Measurements from ENCODE around the gene DENND1A.

Gene DENND1A

DNA sequence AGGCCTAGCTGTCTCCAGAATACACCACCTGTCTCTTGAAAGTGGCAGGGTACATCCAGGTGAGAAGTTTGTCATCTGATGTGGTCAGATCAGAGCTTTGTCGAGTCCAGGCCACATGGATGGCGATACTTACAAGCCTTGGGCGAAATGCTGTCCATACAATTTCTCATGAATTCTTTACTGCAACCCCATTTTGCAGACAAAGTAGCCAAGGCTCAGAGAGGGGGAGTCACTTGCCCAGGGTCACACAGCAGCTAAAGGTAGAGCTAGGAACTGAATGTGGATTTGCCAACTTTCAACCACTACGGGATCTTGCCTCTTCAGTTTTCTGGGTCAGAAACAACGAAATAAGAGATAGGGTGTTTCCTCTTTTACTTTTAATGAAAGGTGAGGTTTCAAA, 538.7 kb downstream of the DENND1A start:
- POLR2A ChIA-PET, result no interaction called here
- DNase-seq (ENCODE audit: extremely low spot score), result no peak
- TF ChIP-seq LEF1 (IDR thresholded peaks at IDR 0.05; ENCODE audit: borderline replicate concordance) (no peak), FOXA1 (IDR thresholded peaks at IDR 0.05) (no peak), L3MBTL2 (conservative IDR thresholded peaks at IDR 0.05) (no peak), ZNF384 (IDR thresholded peaks at IDR 0.05) (no peak), ELF4 (IDR thresholded peaks at IDR 0.05) (no peak), CTBP1 (IDR thresholded peaks at IDR 0.05; ENCODE audit: borderline replicate concordance) (no peak), FOXM1 (IDR thresholded peaks at IDR 0.05; ENCODE audit: borderline replicate concordance) (no peak)
- CTCF ChIA-PET, result no interaction called here

DNA sequence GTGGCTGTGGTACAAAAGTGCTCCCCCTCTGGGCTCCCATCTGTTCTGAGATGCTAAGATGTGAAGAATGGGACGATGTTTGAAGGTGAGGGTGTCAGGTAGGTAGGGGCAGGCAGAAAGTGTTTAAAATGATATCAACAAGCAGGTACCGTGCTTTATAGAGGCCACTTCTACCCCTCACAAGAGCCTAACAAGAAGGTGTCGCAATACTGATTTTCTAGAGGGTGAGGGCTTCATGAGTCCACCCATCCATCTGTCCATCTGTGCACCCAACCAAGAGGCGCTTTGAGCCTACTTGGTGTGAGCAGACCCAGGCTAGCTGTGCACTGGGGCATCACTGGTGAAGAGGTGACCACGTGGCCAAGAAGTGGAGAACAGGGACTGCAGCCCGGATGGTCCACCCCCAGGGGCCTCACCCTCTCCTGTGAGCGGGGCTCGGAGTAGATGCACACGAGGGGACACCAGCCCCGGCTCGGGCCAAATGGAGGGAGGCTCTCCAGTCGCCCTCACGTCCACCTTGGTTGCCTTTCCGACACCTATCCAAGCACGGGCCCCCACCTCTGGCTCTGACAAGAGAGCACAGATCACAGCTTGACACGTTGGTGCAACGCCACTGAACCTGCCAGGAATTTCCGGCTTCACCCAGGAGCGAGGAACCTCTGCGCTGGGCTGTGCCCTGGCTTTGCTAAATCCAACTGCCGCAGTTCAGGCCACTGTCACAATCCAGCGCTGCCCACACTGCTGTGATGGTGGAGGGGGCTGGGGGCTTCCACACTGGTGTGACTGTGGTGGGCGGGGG, 539.4 kb downstream of the DENND1A start:
- ChIA-PET POLR2A (no interaction called here), CTCF (interaction anchor here (0.6 kb wide), 1 partner anchor 173 kb away, joined by 3 read pairs; no protein-coding TSS in a partner anchor)
- DNase-seq (ENCODE audit: extremely low spot score), result no peak
- TF ChIP-seq TARDBP (IDR thresholded peaks at IDR 0.05) (no peak), FOXA1 (IDR thresholded peaks at IDR 0.05) (no peak), ZNF384 (IDR thresholded peaks at IDR 0.05) (no peak)

DNA sequence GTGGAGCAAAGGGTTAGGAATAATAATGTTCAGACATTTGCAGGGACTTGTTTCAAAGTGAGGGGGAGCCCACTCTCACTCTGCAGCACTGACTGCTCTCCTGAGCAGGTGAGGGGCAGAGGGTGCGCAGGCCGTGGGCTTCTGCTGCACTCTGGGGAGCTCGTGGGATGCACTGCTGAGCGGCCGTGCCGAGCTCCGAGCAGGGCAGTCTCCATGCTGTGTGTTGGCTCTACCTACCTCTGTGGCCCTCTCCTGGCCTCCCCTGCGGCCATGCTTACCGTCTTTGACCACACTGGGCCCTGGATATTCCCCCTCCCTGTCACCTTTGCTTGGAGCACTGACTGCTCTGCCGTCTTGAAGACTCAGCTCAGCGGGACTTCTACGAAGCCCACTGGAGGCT, 540.2 kb downstream of the DENND1A start:
- no peak for TF ChIP-seq TARDBP (IDR thresholded peaks at IDR 0.05)
- TF ChIP-seq SUZ12 (IDR thresholded peaks at IDR 0.05), result no peak
- TF ChIP-seq ARNT (IDR thresholded peaks at IDR 0.05), result no peak
- TF ChIP-seq, protein P1, sequence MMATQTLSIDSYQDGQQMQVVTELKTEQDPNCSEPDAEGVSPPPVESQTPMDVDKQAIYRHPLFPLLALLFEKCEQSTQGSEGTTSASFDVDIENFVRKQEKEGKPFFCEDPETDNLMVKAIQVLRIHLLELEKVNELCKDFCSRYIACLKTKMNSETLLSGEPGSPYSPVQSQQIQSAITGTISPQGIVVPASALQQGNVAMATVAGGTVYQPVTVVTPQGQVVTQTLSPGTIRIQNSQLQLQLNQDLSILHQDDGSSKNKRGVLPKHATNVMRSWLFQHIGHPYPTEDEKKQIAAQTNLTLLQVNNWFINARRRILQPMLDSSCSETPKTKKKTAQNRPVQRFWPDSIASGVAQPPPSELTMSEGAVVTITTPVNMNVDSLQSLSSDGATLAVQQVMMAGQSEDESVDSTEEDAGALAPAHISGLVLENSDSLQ (IDR thresholded peaks at IDR 0.05), result no peak
- TF ChIP-seq ZNF384 (IDR thresholded peaks at IDR 0.05), result no peak
- no peak for TF ChIP-seq HDGF (IDR thresholded peaks at IDR 0.05; ENCODE audit: borderline replicate concordance)
- no peak for TF ChIP-seq ELF4 (IDR thresholded peaks at IDR 0.05)
- no peak for TF ChIP-seq FOXM1 (IDR thresholded peaks at IDR 0.05; ENCODE audit: borderline replicate concordance)
- TF ChIP-seq LEF1 (IDR thresholded peaks at IDR 0.05; ENCODE audit: borderline replicate concordance), result no peak
- TF ChIP-seq CTBP1 (IDR thresholded peaks at IDR 0.05; ENCODE audit: borderline replicate concordance), result no peak
- TF ChIP-seq FOXA1 (IDR thresholded peaks at IDR 0.05), result no peak
- TF ChIP-seq BHLHE40 (IDR thresholded peaks at IDR 0.05; ENCODE audit: borderline replicate concordance), result no peak
- TF ChIP-seq FOXK2 (IDR thresholded peaks at IDR 0.05), result no peak
- no peak for DNase-seq (ENCODE audit: extremely low spot score)
- POLR2A ChIA-PET, result no interaction called here
- CTCF ChIA-PET, result interaction anchor here (0.6 kb wide), 1 partner anchor 172 kb away, joined by 3 read pairs; no protein-coding TSS in a partner anchor

DNA sequence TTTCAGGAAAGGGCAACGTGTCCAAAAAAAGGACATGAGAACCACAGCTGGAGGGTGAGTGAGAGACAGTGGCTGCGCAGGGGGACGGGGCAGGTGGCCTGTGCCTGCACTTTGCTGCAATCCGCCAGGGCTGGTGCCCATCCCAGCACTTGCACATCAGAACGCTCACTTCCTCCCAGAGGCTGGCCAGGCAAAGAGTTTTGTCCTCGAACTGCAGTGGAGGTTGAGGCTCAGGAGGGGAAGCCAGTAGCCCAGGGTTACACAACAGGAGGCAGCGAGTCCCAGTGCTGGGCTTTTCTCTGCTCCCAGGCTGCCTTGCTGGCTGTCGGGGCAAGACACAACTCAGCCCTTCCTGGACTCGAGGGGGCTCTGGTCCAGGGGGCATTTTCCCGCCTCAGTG, 540.9 kb downstream of the DENND1A start:
- CTCF ChIA-PET, result no interaction called here
- POLR2A ChIA-PET, result no interaction called here
- TF ChIP-seq SUZ12 (IDR thresholded peaks at IDR 0.05), result no peak
- no peak for TF ChIP-seq SP1 (IDR thresholded peaks at IDR 0.05)
- no peak for TF ChIP-seq LEF1 (IDR thresholded peaks at IDR 0.05; ENCODE audit: borderline replicate concordance)
- TF ChIP-seq FOXM1 (IDR thresholded peaks at IDR 0.05; ENCODE audit: borderline replicate concordance), result no peak
- TF ChIP-seq ZNF384 (IDR thresholded peaks at IDR 0.05), result no peak
- TF ChIP-seq L3MBTL2 (conservative IDR thresholded peaks at IDR 0.05), result no peak
- TF ChIP-seq, protein P1 (IDR thresholded peaks at IDR 0.05), result no peak
- no peak for TF ChIP-seq HDGF (IDR thresholded peaks at IDR 0.05; ENCODE audit: borderline replicate concordance)
- TF ChIP-seq FOXA1 (IDR thresholded peaks at IDR 0.05), result no peak
- TF ChIP-seq NFRKB (IDR thresholded peaks at IDR 0.05), result no peak
- no peak for TF ChIP-seq BHLHE40 (IDR thresholded peaks at IDR 0.05; ENCODE audit: borderline replicate concordance)
- TF ChIP-seq FOXK2 (IDR thresholded peaks at IDR 0.05), result no peak
- no peak for TF ChIP-seq ELF4 (IDR thresholded peaks at IDR 0.05)
- no peak for TF ChIP-seq ARNT (IDR thresholded peaks at IDR 0.05)
- TF ChIP-seq TARDBP (IDR thresholded peaks at IDR 0.05), result no peak
- no peak for TF ChIP-seq CTBP1 (IDR thresholded peaks at IDR 0.05; ENCODE audit: borderline replicate concordance)
- no peak for DNase-seq (ENCODE audit: extremely low spot score)

DNA sequence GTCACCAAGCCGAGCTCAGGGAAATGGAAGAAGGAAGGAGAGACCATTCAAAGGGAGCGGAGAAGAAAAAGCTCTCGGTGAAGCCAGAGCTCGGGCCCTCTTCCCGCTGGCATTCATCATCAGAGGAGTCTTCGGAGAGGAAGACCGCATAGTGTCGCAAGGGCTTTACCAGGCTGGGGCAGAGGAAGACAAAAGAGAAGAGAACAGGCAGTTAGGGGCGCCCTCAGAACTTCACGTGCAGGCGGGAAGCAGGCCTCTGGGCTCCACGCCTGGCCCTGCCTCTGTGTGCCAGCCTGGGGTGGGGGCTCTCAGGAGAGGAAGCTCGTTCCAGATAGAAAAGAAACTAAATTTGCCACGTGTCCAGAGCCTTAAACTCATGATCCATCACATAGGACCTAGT, 542.2 kb downstream of the DENND1A start:
- DNase-seq (ENCODE audit: extremely low spot score), result no peak
- TF ChIP-seq FOXK2 (IDR thresholded peaks at IDR 0.05), result no peak
- TF ChIP-seq FOXA1 (IDR thresholded peaks at IDR 0.05), result no peak
- no peak for TF ChIP-seq NFRKB (IDR thresholded peaks at IDR 0.05)
- no peak for TF ChIP-seq L3MBTL2 (conservative IDR thresholded peaks at IDR 0.05)
- POLR2A ChIA-PET, result no interaction called here
- CTCF ChIA-PET, result interaction anchor here (1.3 kb wide), 1 partner anchor 32 kb away, joined by 4 read pairs; no protein-coding TSS in a partner anchor

DNA sequence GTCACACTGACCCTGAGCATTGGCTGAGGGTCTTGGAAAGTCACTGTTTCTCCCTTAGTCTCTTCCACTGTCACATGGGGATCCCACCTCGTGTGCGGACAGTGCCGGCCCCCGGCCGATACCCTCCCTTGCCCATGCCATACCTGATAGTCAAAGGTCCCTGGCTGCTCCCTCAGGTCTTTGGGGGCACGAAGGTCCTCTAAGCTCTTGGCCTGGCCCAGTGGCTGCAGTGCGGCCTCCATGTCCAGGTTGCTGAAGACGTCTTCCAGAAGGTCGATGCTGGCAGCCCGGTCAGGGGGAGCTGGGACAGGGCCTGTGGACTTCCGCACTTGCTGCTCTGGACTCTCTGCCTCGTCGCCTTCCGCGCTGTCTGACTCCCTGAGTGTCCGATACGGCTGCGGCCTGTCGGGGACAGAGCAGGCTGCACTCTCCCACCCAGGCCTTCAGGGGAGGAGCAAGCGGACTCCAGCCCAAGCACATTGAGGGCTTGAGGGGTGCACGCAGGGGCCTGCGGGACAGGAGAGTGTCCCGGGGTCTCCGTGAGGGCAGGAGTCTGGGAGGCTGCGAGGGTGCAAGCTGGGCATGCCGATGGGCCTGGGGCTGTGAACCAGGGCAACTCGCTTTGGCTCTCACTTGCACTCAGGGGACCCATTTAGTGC, 546.3 kb downstream of the DENND1A start:
- CTCF ChIA-PET, result interaction anchor here (2.7 kb wide), 1 partner anchor 28 kb away, joined by 20 read pairs; the partner anchor contains the start of gene CRB2
- DNase-seq (ENCODE audit: extremely low spot score), result no peak
- POLR2A ChIA-PET, result no interaction called here
- TF ChIP-seq LEF1 (IDR thresholded peaks at IDR 0.05; ENCODE audit: borderline replicate concordance) (no peak), BHLHE40 (IDR thresholded peaks at IDR 0.05; ENCODE audit: borderline replicate concordance) (no peak), ARNT (IDR thresholded peaks at IDR 0.05) (no peak), FOXA1 (IDR thresholded peaks at IDR 0.05) (no peak), ELF4 (IDR thresholded peaks at IDR 0.05) (no peak), NFRKB (IDR thresholded peaks at IDR 0.05) (no peak), HDGF (IDR thresholded peaks at IDR 0.05; ENCODE audit: borderline replicate concordance) (no peak), FOXM1 (IDR thresholded peaks at IDR 0.05; ENCODE audit: borderline replicate concordance) (no peak), SUZ12 (IDR thresholded peaks at IDR 0.05) (no peak), FOXK2 (IDR thresholded peaks at IDR 0.05) (no peak), TARDBP (IDR thresholded peaks at IDR 0.05) (no peak), CTBP1 (IDR thresholded peaks at IDR 0.05; ENCODE audit: borderline replicate concordance) (no peak), ZNF384 (IDR thresholded peaks at IDR 0.05) (no peak), SP1 (IDR thresholded peaks at IDR 0.05) (no peak), L3MBTL2 (conservative IDR thresholded peaks at IDR 0.05) (no peak)
- TF ChIP-seq, protein P1 (IDR thresholded peaks at IDR 0.05), result no peak

Data from HEK293T (cell line).